Measurements from ENCODE around the gene KCNQ5.
A peak's percentile ranks its signal among the peaks of the same experiment; 100 is the strongest.

Gene KCNQ5

GRCh38 chr6:72639920-72640614, 18.2 kb downstream of the KCNQ5 start:
- Histone ChIP-seq H3K79me2 (ENCODE audit: low read length) (peaks cover 52% of the 10 kb centered on the region), H3K4me3 (ENCODE audit: low read length) (no peak overlapping the region), H4K20me1 (ENCODE audit: insufficient read depth, low read length) (peaks cover 10% of the 10 kb centered on the region), H3K27ac (ENCODE audit: low read length) (no peak overlapping the region), H3K27me3 (ENCODE audit: low read depth, low read length) (no peaks in the 10 kb centered on the region), H3K9me3 (ENCODE audit: insufficient read depth, low read length) (no peaks in the 10 kb centered on the region), H3K36me3 (replicated peaks; ENCODE audit: low read depth, low read length) (no peaks in the 10 kb centered on the region), H3K9ac (ENCODE audit: low read length) (no peak overlapping the region), H2AFZ (ENCODE audit: low read depth, low read length) (no peak overlapping the region), H3K4me1 (ENCODE audit: low read length) (peaks cover 14% of the 10 kb centered on the region), H3K4me2 (ENCODE audit: low read length) (no peak overlapping the region)
- TF ChIP-seq EZH2phosphoT487 (IDR thresholded peaks at IDR 0.05; ENCODE audit: low read depth) (no peak), CTCF (IDR thresholded peaks at IDR 0.05; ENCODE audit: low read depth, low read length) (peak; percentile 45; the same call in 1 of the 2 replicates)

- H3K79me2 ChIP-seq (ENCODE audit: low read length), result peaks cover 47% of the 10 kb centered on the region
- no peaks in the 10 kb centered on the region for H3K36me3 ChIP-seq (replicated peaks; ENCODE audit: low read depth, low read length)
- no peak overlapping the region for H3K4me2 ChIP-seq (ENCODE audit: low read length)
- no peaks in the 10 kb centered on the region for H3K9me3 ChIP-seq (ENCODE audit: insufficient read depth, low read length)
- TF ChIP-seq CTCF (IDR thresholded peaks at IDR 0.05; ENCODE audit: low read depth, low read length) (no peak), EZH2phosphoT487 (IDR thresholded peaks at IDR 0.05; ENCODE audit: low read depth) (no peak)
- H3K4me1 ChIP-seq (ENCODE audit: low read length), result peaks cover 11% of the 10 kb centered on the region
- H3K9ac ChIP-seq (ENCODE audit: low read length), result no peak overlapping the region
- no peaks in the 10 kb centered on the region for H3K27me3 ChIP-seq (ENCODE audit: low read depth, low read length)
- no peak overlapping the region for H2AFZ ChIP-seq (ENCODE audit: low read depth, low read length)
- no peak overlapping the region for H3K4me3 ChIP-seq (ENCODE audit: low read length)
- no peak overlapping the region for H3K27ac ChIP-seq (ENCODE audit: low read length)
- peaks cover 10% of the 10 kb centered on the region for H4K20me1 ChIP-seq (ENCODE audit: insufficient read depth, low read length)
These were observed 18.7 kb downstream of the KCNQ5 start for GRCh38 chr6:72640615-72640930.

- Histone ChIP-seq H3K4me3 (ENCODE audit: low read length) (no peak overlapping the region), H3K9me3 (ENCODE audit: insufficient read depth, low read length) (no peaks in the 10 kb centered on the region), H4K20me1 (ENCODE audit: insufficient read depth, low read length) (peaks cover 3% of the 10 kb centered on the region), H3K4me2 (ENCODE audit: low read length) (no peak overlapping the region), H2AFZ (ENCODE audit: low read depth, low read length) (no peak overlapping the region), H3K79me2 (ENCODE audit: low read length) (peaks cover 34% of the 10 kb centered on the region), H3K9ac (ENCODE audit: low read length) (no peak overlapping the region), H3K36me3 (replicated peaks; ENCODE audit: low read depth, low read length) (peaks cover 5% of the 10 kb centered on the region), H3K27ac (ENCODE audit: low read length) (no peak overlapping the region), H3K27me3 (ENCODE audit: low read depth, low read length) (no peaks in the 10 kb centered on the region), H3K4me1 (ENCODE audit: low read length) (no peaks in the 10 kb centered on the region)
- TF ChIP-seq CTCF (IDR thresholded peaks at IDR 0.05; ENCODE audit: low read depth, low read length) (no peak), EZH2phosphoT487 (IDR thresholded peaks at IDR 0.05; ENCODE audit: low read depth) (no peak)
These were observed 20.6 kb downstream of the KCNQ5 start for GRCh38 chr6:72642435-72642834.

GRCh38 chr6:72643214-72643613, 21.4 kb downstream of the KCNQ5 start:
- Histone ChIP-seq H3K27ac (ENCODE audit: low read length) (no peak overlapping the region), H3K4me2 (ENCODE audit: low read length) (no peak overlapping the region), H3K27me3 (ENCODE audit: low read depth, low read length) (peaks cover 4% of the 10 kb centered on the region; the same call in 1 of the 2 replicates), H3K4me1 (ENCODE audit: low read length) (peaks cover 2% of the 10 kb centered on the region; the same call in 1 of the 2 replicates), H3K9me3 (ENCODE audit: insufficient read depth, low read length) (no peaks in the 10 kb centered on the region), H3K4me3 (ENCODE audit: low read length) (no peak overlapping the region), H4K20me1 (ENCODE audit: insufficient read depth, low read length) (peaks cover 3% of the 10 kb centered on the region; the same call in 1 of the 2 replicates), H3K79me2 (ENCODE audit: low read length) (peaks cover 27% of the 10 kb centered on the region), H3K9ac (ENCODE audit: low read length) (no peak overlapping the region), H2AFZ (ENCODE audit: low read depth, low read length) (no peak overlapping the region), H3K36me3 (replicated peaks; ENCODE audit: low read depth, low read length) (peaks cover 7% of the 10 kb centered on the region)
- TF ChIP-seq EZH2phosphoT487 (IDR thresholded peaks at IDR 0.05; ENCODE audit: low read depth), result no peak
- peak; percentile 54 for TF ChIP-seq CTCF (IDR thresholded peaks at IDR 0.05; ENCODE audit: low read depth, low read length)
